ENCODE results near the gene SMARCD3. TPM values are rescaled to one million over a fixed set of nuclear protein-coding genes. Genes with fewer than 3 reads are reported as not detected.

Gene SMARCD3
- total RNA-seq, 4 donors from 2014 or later = 23.6 to 45.1 (median 39.8) TPM

- no peak overlapping the region for H3K4me3 ChIP-seq
- H3K4me1 ChIP-seq = peaks cover 0 to 13% (median 0%) of the 10 kb centered on the region in 3 donors
- no peak for TF ChIP-seq POLR2A (IDR thresholded peaks at IDR 0.05)
- no peak for TF ChIP-seq POLR2AphosphoS5 (IDR thresholded peaks at IDR 0.05)
- no peak for TF ChIP-seq CTCF (IDR thresholded peaks at IDR 0.05)
- TF ChIP-seq EP300 (IDR thresholded peaks at IDR 0.05) = no peak
- H3K27me3 ChIP-seq = peaks cover 34% of the 10 kb centered on the region
- WGBS, 2 donors (ENCODE audit: low coverage in 1 of 2) = 39 to 69% methylated on average over 3 to 15 of the region's 30 CpGs
- ATAC-seq = peak; percentile 20
- H3K36me3 ChIP-seq = no peaks in the 10 kb centered on the region
- no peak overlapping the region for H3K27ac ChIP-seq
- no peaks in the 10 kb centered on the region for H3K9me3 ChIP-seq
Observed at GRCh38 chr7:151198945-151199848, 49.3 kb downstream of the SMARCD3 start.

- no peak for ATAC-seq
- Histone ChIP-seq H3K27ac (no peak overlapping the region), H3K4me3 (no peak overlapping the region), H3K9me3 (no peaks in the 10 kb centered on the region), H3K27me3 (peaks cover 22% of the 10 kb centered on the region), H3K36me3 (no peaks in the 10 kb centered on the region), H3K4me1 (peaks cover 0 to 13% (median 0%) of the 10 kb centered on the region in 3 donors)
- TF ChIP-seq EP300 (IDR thresholded peaks at IDR 0.05) (no peak), POLR2AphosphoS5 (IDR thresholded peaks at IDR 0.05) (no peak), CTCF (IDR thresholded peaks at IDR 0.05) (no peak), POLR2A (IDR thresholded peaks at IDR 0.05) (no peak)
Observed at GRCh38 chr7:151197932-151198331, 50.6 kb downstream of the SMARCD3 start.

- TF ChIP-seq EP300 (IDR thresholded peaks at IDR 0.05) (no peak), POLR2A (IDR thresholded peaks at IDR 0.05) (no peak), CTCF (IDR thresholded peaks at IDR 0.05) (no peak), POLR2AphosphoS5 (IDR thresholded peaks at IDR 0.05) (no peak)
- Histone ChIP-seq H3K4me3 (no peak overlapping the region), H3K9me3 (no peaks in the 10 kb centered on the region), H3K4me1 (peaks cover 0 to 13% (median 0%) of the 10 kb centered on the region in 3 donors), H3K36me3 (no peaks in the 10 kb centered on the region), H3K27me3 (peaks cover 34% of the 10 kb centered on the region), H3K27ac (no peak overlapping the region)
- 26 to 27% methylated on average over 2 to 4 of the region's 19 CpGs for WGBS, 2 donors (ENCODE audit: low coverage in 1 of 2)
- no peak for ATAC-seq
Observed at GRCh38 chr7:151195616-151196450, 52.7 kb downstream of the SMARCD3 start.

GRCh38 chr7:151194188-151194587 is 54.3 kb downstream of the SMARCD3 start:
- WGBS, 2 donors (ENCODE audit: low coverage in 1 of 2) = 82% methylated on average over 3 of the region's 7 CpGs; no CpG with 5 or more reads in 1 of the 2 donors
- Histone ChIP-seq H3K4me1 (peaks cover 0 to 4% (median 0%) of the 10 kb centered on the region in 3 donors), H3K36me3 (no peaks in the 10 kb centered on the region), H3K27me3 (peaks cover 34% of the 10 kb centered on the region), H3K9me3 (no peaks in the 10 kb centered on the region), H3K27ac (no peak overlapping the region), H3K4me3 (no peak overlapping the region)
- TF ChIP-seq POLR2AphosphoS5 (IDR thresholded peaks at IDR 0.05) (no peak), POLR2A (IDR thresholded peaks at IDR 0.05) (no peak), CTCF (IDR thresholded peaks at IDR 0.05) (no peak), EP300 (IDR thresholded peaks at IDR 0.05) (no peak)
- ATAC-seq = no peak

All from gastroesophageal sphincter (tissue), 4 donors.